ENCODE data around the gene C9orf72. TPM values are rescaled to one million over a fixed set of nuclear protein-coding genes. Genes with fewer than 3 reads are reported as not detected.

C9orf72 gene, protein sequence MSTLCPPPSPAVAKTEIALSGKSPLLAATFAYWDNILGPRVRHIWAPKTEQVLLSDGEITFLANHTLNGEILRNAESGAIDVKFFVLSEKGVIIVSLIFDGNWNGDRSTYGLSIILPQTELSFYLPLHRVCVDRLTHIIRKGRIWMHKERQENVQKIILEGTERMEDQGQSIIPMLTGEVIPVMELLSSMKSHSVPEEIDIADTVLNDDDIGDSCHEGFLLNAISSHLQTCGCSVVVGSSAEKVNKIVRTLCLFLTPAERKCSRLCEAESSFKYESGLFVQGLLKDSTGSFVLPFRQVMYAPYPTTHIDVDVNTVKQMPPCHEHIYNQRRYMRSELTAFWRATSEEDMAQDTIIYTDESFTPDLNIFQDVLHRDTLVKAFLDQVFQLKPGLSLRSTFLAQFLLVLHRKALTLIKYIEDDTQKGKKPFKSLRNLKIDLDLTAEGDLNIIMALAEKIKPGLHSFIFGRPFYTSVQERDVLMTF
- 3.7 and 4.0 TPM in 2 replicates for total RNA-seq

DNA sequence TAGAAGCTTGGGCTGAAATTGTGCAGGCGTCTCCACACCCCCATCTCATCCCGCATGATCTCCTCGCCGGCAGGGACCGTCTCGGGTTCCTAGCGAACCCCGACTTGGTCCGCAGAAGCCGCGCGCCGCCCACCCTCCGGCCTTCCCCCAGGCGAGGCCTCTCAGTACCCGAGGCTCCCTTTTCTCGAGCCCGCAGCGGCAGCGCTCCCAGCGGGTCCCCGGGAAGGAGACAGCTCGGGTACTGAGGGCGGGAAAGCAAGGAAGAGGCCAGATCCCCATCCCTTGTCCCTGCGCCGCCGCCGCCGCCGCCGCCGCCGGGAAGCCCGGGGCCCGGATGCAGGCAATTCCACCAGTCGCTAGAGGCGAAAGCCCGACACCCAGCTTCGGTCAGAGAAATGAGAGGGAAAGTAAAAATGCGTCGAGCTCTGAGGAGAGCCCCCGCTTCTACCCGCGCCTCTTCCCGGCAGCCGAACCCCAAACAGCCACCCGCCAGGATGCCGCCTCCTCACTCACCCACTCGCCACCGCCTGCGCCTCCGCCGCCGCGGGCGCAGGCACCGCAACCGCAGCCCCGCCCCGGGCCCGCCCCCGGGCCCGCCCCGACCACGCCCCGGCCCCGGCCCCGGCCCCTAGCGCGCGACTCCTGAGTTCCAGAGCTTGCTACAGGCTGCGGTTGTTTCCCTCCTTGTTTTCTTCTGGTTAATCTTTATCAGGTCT lies at the start of gene C9orf72:
TSS of gene C9orf72 (minus strand) at position 564 of the 716 bp plus-strand sequence. CDS start 6,361 bp downstream, outside the sequence.

GRCh38 chr9:27529316-27530278 lies 43.7 kb downstream of the C9orf72 start, which contains the start of gene MOB3B:
MOB3B (minus strand) TSS chr9:27529814; CDS start chr9:27455550, 74,264 bp downstream.

GRCh38 chr9:27524236-27524635 lies 49.0 kb downstream of the C9orf72 start, which contains the start of gene IFNK:
IFNK (plus strand) TSS chr9:27524290; CDS start chr9:27524337, 47 bp downstream.

Other genes starting within 250 kb of the C9orf72 start
- not detected in 2 replicates for gene IFNK, start 49.2 kb downstream of the C9orf72 start, total RNA-seq
- 0.09 and 0.23 TPM in 2 replicates for gene MOB3B, start 43.7 kb downstream of the C9orf72 start, total RNA-seq

Data from pericardium fibroblast (primary cell).